Gastroesophageal sphincter (tissue), 3 donors: ENCODE measurements around the gene VPS37C.

Experiments
- CTCF ChIP-seq, 4 experiments: fragments of 200-600 bp in 2 of 4; fragments of 450-650 bp in 2 of 4; sonication (generic) in 1 of 4; IDR thresholded peaks; one replicate each; pipeline ENCODE4 v1.5.1; 2017 to 2019; ENCODE audit warnings: antibody characterized with exemption in 4 of 4, mild to moderate bottlenecking in 2 of 4, moderate library complexity in 2 of 4
- EP300 ChIP-seq: sonication (generic); formaldehyde crosslinking; IDR thresholded peaks from one replicate; pipeline ENCODE4 v1.6.1; 2017; ENCODE audit warnings: antibody characterized with exemption, mild to moderate bottlenecking
- POLR2A ChIP-seq, 2 donors: fragments of 450-650 bp; IDR thresholded peaks; one replicate each; pipeline ENCODE4 v1.6.1; 2017; ENCODE audit warnings: antibody characterized with exemption in 2 of 2, mild to moderate bottlenecking in 2 of 2, moderate library complexity in 1 of 2

DNA sequence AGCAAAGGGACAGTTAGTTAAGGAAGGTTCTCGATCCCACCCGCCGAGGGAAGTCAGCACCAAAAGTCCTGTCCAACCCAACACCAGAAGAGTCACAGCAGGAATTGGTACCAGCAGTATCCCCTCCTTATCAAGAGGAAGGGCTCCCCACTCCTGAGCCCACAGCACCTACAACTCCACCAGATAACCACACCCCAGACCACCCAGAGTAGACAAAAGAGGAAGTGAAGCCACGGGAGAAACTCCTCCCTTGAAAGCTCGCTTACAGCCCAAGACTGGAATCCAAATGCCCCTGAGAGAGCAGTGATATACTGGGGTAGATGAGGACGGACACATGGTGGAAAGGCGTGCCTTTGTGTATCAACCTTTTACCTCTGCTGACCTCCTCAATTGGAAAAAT, 66.2 kb downstream of the VPS37C start:
- TF ChIP-seq CTCF (IDR thresholded peaks at IDR 0.05) (no peak), POLR2A (IDR thresholded peaks at IDR 0.05) (no peak), EP300 (no peak)
